HG02623 (cell line): ENCODE results near the gene MRM1.
A peak's percentile ranks its signal among the peaks of the same experiment; 100 is the strongest.

ENCODE experiments used
- ATAC-seq: cut with Tn5 transposase; IDR thresholded peaks from one replicate; pipeline ENCODE4 v1.9.1; 2021; ENCODE audit warnings: moderate library complexity; ENCODE audit not compliant: unreplicated experiment

Gene MRM1, protein sequence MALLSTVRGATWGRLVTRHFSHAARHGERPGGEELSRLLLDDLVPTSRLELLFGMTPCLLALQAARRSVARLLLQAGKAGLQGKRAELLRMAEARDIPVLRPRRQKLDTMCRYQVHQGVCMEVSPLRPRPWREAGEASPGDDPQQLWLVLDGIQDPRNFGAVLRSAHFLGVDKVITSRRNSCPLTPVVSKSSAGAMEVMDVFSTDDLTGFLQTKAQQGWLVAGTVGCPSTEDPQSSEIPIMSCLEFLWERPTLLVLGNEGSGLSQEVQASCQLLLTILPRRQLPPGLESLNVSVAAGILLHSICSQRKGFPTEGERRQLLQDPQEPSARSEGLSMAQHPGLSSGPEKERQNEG

DNA sequence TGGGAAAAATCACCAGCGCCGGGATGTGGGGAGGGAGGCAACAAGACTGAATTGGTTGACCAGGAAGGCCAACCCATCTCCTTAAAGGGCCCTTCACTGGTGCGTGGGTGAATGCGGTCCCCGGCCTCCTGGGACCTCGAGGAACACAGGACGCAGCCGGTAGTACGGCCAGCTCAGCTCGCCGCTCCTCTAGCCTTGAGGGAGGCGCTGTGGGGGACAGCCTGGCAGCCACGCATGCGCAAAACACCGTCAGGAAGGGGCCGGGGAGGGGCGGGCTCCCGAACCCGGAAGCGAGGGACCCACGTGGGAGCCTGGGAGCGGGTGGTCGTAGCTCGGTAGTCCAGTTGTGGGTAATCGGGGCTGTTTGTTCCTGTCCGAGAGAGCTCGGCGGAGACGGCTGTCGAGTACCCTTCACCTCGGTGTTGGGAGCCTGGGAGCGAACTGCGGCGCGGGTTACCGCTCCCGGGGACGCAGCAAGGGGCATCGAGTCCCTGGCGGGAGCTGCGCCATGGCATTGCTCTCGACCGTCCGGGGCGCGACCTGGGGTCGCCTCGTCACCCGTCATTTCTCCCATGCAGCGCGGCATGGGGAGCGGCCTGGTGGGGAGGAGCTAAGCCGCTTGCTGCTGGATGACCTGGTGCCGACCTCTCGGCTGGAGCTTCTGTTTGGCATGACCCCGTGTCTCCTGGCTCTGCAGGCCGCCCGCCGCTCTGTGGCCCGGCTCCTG is at the start of gene MRM1:
TSS of gene MRM1 (plus strand) at position 281 of the 727 bp plus-strand sequence. CDS start at position 509, 228 bp downstream.
- ATAC-seq, result peak; percentile 78

DNA sequence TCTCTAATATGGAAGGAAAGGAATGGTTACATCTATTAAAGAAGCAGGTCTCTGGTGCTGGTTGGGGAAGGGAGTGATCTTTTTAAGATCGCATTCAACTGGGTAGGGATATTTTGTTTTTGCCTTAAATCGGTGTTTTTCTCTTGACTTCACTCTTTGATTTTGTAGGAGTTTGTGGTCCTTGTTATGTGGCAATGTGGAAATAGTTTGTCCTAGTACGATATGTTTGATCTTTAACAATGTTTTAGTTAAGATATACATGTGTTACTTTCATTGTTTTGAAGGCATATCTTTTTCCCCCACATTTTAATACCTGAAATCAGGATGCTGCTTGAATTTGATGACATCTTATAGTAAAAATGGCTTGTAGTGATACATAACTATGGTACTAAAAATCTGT is 47.9 kb upstream of the MRM1 start:
- no peak for ATAC-seq

GRCh38 chr17:36566081-36566480 is 35.3 kb upstream of the MRM1 start:
- no peak for ATAC-seq

GRCh38 chr17:36575028-36575427 is 26.4 kb upstream of the MRM1 start:
- ATAC-seq, result no peak

GRCh38 chr17:36576793-36577192 is 24.6 kb upstream of the MRM1 start:
- no peak for ATAC-seq

GRCh38 chr17:36578671-36579070 is 22.7 kb upstream of the MRM1 start:
- ATAC-seq, result no peak

- no peak for ATAC-seq
Observed at GRCh38 chr17:36583787-36584186, 17.6 kb upstream of the MRM1 start.

DNA sequence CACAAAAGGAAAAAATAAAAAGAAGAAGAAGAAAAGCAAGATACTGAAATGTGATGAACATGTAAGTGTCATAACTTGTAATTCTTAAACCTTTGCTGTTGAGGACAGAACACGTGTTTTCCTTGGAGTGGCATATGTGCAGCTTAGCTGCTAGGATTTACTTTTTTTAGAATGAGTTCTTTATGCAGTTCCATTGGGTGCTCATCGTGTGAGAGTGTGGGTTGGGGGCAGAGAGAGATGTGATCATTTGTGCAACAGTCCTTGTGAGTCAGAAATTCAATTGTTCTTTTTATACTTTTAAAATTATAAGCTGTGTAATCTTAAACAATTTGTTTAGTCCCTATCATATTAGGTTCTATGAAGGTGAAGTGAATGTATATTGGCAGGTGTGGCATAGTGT is 15.2 kb upstream of the MRM1 start:
- no peak for ATAC-seq

GRCh38 chr17:36590082-36590481 is 11.3 kb upstream of the MRM1 start:
- ATAC-seq, result no peak

DNA sequence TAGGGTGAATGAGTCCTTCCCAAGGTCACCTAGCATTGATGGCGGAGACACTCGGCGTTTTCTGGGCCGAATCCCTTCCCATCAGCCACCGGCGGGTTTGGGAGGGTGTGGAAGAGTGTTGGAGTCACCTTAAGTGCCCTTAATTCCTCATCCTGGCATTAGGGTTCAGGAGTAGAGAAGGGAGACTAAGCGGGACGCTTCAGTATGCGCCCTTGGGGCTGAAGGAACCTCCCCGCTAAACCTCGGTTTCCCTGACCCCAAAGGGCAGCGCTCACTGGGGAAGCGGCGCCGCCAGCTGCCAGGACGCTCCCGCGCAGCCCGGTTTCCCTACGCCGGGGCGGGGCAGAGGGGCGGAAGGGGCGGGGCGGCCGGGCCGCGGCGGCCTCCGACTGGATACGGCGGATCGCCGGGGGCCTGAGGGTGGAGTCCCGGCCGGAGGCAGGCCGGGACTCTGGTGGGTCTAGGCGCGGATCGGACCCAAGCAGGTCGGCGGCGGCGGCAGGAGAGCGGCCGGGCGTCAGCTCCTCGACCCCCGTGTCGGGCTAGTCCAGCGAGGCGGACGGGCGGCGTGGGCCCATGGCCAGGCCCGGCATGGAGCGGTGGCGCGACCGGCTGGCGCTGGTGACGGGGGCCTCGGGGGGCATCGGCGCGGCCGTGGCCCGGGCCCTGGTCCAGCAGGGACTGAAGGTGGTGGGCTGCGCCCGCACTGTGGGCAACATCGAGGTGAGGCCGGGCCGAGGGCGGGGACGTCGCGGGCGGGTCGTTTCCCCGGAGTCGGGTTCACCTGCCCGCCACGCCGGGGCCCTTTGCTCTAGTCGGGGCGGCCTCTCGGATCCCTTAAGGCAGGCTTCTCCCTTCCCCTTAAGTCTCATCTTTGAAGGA is 9.7 kb upstream of the MRM1 start, which contains the start of gene DHRS11:
TSS of gene DHRS11 (plus strand) at position 446 of the 882 bp plus-strand sequence. CDS start at position 577, 131 bp downstream.
- peak; percentile 69 for ATAC-seq

DNA sequence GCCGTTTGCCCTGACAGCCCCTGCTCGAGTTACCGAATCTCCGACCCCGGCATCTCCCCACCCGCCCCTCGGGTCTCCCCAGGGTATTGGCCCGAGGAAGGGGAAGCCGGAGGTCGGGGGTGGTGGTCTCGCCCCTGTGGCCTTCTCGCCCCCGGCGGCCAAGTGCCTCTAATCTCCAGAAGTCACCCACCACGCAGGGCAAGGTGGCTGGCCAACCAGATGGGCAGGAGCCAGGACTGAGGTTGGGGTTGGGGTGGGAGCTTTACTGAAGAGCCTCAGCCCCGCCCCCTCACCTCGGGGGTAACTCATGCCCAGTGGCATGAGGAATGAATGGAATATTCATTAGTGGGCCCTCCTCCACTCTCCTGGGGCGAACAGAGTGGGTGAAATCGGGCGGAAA is 9.1 kb upstream of the MRM1 start:
- no peak for ATAC-seq

DNA sequence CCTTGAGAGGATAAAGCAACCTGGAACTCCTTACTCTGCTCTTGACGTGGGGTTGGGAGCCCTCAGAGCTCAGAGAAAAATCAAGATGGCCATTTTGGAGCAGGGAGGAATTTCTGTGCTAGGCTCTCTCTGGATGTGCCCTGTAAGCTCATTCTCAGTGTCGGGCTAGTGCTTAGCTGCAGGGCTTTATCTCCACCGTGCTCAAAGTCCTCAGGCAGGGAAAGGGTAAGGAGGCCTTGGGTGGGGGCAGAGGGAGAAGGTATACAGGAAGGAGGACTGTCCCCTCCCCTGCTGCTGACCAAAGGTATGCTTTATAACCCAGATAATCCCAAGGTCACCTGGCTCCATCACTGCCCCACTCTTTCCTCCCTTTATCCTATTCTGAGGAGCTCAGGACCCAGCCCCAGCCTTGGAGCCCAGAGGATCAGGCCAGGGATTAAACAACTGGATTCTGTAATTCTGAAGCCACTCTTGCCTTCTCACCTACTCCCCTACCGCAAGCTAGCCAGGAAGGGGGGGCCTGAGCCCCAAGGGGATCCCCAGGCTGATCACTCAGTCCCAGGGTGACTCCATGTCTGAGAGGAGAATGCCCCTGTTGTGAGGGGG is 8.6 kb upstream of the MRM1 start:
- no peak for ATAC-seq

GRCh38 chr17:36593656-36594316 is 7.6 kb upstream of the MRM1 start:
- no peak for ATAC-seq

- ATAC-seq, result no peak
Observed at GRCh38 chr17:36594626-36595401, 6.6 kb upstream of the MRM1 start.

DNA sequence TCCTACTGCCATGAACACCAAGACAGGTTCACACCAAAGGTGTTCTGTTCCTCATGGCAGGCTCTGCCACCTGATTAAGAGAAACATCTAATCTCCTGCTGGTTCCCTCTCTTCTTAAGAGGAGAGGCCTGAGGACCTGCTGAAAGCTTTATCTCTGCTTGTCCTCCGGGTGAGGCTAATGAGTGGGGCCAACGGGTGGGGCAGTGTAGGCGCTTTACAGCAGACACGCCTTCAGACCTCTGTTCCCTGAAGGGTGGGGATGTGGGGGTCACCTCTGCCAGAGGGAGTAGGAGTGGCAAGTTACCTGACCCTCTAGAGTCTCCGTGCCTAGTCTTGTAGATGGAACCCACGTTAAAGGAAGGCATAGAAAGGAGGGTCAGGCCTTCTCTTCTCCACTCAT is 4.2 kb upstream of the MRM1 start:
- ATAC-seq, result no peak

DNA sequence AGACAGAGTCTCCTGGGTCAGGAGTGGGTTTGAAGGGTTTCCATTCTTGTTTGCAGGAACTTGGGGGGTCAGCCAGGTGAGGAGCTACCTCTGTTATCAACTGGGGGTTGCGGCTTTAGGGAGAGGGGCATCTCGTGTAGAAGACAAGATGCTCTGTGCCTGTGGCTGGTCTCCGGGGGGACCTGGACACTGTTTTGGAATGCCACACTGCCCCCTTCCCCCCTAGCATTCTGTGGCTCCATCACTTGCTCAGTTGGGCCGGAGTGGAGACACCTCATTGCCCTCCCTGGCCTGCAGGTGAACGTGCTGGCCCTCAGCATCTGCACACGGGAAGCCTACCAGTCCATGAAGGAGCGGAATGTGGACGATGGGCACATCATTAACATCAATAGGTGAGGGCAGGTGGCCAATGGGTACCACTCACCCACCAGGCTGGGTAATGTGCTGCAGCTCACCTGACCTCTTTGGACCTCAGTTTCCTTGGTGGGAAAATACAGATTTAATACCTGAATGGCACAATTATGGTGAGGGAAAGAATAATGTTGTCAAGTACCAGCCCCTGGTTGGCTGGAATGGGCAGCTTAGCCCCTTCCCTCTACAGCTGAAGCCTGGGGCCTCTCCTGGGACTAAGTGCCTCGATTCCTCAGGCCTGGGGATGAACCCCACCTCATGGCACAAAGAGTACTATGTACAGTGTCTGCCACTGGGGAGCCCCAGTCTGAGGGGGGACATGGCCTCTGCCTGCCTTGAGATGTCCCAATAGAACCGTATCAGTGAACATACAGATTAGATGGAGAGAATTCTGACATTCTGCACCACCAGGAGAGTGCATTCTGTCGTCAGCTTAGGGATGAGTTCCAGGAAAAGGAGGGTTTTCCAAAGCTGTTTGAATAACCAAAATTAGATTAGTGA is 3.3 kb upstream of the MRM1 start:
- ATAC-seq, result no peak

GRCh38 chr17:36598951-36599401 is 2.4 kb upstream of the MRM1 start:
- no peak for ATAC-seq

DNA sequence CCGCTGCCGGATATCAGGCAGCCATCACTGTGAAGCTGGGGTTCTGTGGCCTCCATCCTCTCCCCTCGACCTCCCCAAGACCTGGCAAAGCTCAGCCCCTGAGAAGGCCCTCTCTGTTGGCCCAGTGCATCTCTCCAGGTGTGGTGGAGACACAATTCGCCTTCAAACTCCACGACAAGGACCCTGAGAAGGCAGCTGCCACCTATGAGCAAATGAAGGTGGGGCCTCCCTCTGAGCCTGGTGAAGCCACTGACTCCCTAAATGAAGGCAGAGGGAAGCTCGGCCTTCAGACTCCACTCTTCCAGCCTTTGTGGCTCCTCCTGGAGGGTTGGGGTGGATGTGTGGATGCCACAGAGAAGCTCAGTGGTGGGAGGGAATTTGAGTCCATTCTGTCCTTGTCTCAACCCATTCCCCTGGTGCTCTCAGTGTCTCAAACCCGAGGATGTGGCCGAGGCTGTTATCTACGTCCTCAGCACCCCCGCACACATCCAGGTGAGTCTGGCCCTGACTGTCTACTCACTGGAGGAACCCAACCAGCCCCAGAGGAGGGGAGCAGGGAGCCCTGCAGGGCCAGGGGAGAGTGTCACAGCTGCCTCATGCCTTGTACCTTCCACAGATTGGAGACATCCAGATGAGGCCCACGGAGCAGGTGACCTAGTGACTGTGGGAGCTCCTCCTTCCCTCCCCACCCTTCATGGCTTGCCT is 1.7 kb upstream of the MRM1 start:
- no peak for ATAC-seq
